Measurements from ENCODE around the gene PIEZO1. TPM values are rescaled to one million over a fixed set of nuclear protein-coding genes. Genes with fewer than 3 reads are reported as not detected.
A peak's percentile ranks its signal among the peaks of the same experiment; 100 is the strongest.

The PIEZO1 gene
- total and polyA plus RNA-seq, 9 of the 15 experiments (the other 6 are each of a cell fraction or from before 2014, with no cell fraction given) = 3.6 to 432 (median 131) TPM

GRCh38 chr16:88769617-88770460 is 15.2 kb downstream of the PIEZO1 start (continued):
- TF ChIP-seq TCFL5 (CRISPR knock-in tag; conservative IDR thresholded peaks at IDR 0.05) = no peak
- no peak for TF ChIP-seq CTCF (IDR thresholded peaks at IDR 0.05 in 2 of 3, conservative IDR thresholded peaks at IDR 0.05 in 1 of 3; ENCODE audit: insufficient read depth in 2 of 3, low read depth in 1 of 3, low read length in 3 of 3)
- TF ChIP-seq E2F8 (IDR thresholded peaks at IDR 0.05; ENCODE audit: low read depth, partially characterized antibody) = peak; percentile 31
- TF ChIP-seq XRCC4 (IDR thresholded peaks at IDR 0.05; ENCODE audit: extremely low read depth, insufficient read depth, insufficient read length) = no peak
- TF ChIP-seq ZNF699 (CRISPR knock-in tag; IDR thresholded peaks at IDR 0.05; ENCODE audit: insufficient replicate concordance) = no peak
- no peak for TF ChIP-seq RHOXF2B (CRISPR knock-in tag; conservative IDR thresholded peaks at IDR 0.05)
- no peak for TF ChIP-seq PBX2 (CRISPR knock-in tag; IDR thresholded peaks at IDR 0.05; ENCODE audit: low read depth)
- no peak for TF ChIP-seq PBX2 (tag; conservative IDR thresholded peaks at IDR 0.05; ENCODE audit: low read depth)
- no peak for TF ChIP-seq XRCC5 (IDR thresholded peaks at IDR 0.05; ENCODE audit: low read depth, low read length)
- TF ChIP-seq POLR2AphosphoS5 (IDR thresholded peaks at IDR 0.05; ENCODE audit: control insufficient read depth, insufficient read depth, low read depth, low read length) = peak; percentile 72
- TF ChIP-seq ETV6 (IDR thresholded peaks at IDR 0.05; ENCODE audit: borderline replicate concordance in 1 of 2, low read depth in 2 of 2, low read length in 1 of 2) = no peak
- no peak for TF ChIP-seq ETV6 (CRISPR knock-in tag; IDR thresholded peaks at IDR 0.05; ENCODE audit: borderline replicate concordance)
- TF ChIP-seq JUN (IDR thresholded peaks at IDR 0.05; ENCODE audit: borderline replicate concordance, low read depth, low read length) = no peak
- TF ChIP-seq JUN (CRISPR knock-in tag; IDR thresholded peaks at IDR 0.05; ENCODE audit: borderline replicate concordance) = no peak
- TF ChIP-seq GATAD2B (IDR thresholded peaks at IDR 0.05; ENCODE audit: borderline replicate concordance) = no peak
- TF ChIP-seq ZNF133 (CRISPR knock-in tag; IDR thresholded peaks at IDR 0.05) = no peak
